A549 treated with dexamethasone at 1 μM for 4 hours (cell line): ENCODE results near the gene KY. TPM values are rescaled to one million over a fixed set of nuclear protein-coding genes. Genes with fewer than 3 reads are reported as not detected.

Experiments used
- total RNA-seq: library from RNA; stranded (reverse); fragments of 200-300 nt; extraction: Qiagen RNA extraction; gene quantifications from 5 replicates; pipeline ENCODE4 v1.2.3, GENCODE V29; 2022

KY gene
- total RNA-seq, result 0.06 to 0.13 TPM (median 0.09 TPM) in 5 replicates

GRCh38 chr3:134650431-134651346, at the start of gene KY:
KY (minus strand) TSS chr3:134651022; CDS start chr3:134650960, 62 bp downstream.

Other genes starting within 250 kb of the KY start
- gene ANAPC13, start 165.0 kb downstream of the KY start, total RNA-seq, result 41.8 to 50.6 TPM (median 45.4 TPM) in 5 replicates
- 13.7 to 15.9 TPM (median 14.7 TPM) in 5 replicates for gene CEP63, start 165.0 kb downstream of the KY start, total RNA-seq
- gene EPHB1, start 144.2 kb upstream of the KY start, total RNA-seq, result 0.07 to 0.24 TPM (median 0.09 TPM) in 4 of 5 replicates, not detected in the other